ENCODE measurements around the gene STXBP5.

DNA sequence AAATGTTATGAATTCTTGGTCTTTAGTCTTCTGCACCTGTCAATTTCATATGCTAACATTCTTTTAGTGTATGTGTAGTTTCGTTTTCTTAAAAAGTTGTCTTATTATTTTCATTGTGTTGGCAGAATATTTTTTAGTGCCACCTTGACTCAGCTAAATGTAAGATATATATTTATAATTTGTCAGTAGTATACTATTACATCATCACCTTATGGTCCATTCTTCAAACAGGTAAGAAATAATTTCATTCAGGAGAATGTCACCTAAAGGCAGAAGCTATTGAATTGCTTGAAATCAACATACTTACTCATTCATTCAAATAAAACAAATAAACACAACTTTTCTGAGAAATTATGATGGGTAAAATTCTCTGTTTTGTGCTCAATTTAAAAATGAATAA is 3.5 kb upstream of the STXBP5 start:
- TF ChIP-seq, protein P1, sequence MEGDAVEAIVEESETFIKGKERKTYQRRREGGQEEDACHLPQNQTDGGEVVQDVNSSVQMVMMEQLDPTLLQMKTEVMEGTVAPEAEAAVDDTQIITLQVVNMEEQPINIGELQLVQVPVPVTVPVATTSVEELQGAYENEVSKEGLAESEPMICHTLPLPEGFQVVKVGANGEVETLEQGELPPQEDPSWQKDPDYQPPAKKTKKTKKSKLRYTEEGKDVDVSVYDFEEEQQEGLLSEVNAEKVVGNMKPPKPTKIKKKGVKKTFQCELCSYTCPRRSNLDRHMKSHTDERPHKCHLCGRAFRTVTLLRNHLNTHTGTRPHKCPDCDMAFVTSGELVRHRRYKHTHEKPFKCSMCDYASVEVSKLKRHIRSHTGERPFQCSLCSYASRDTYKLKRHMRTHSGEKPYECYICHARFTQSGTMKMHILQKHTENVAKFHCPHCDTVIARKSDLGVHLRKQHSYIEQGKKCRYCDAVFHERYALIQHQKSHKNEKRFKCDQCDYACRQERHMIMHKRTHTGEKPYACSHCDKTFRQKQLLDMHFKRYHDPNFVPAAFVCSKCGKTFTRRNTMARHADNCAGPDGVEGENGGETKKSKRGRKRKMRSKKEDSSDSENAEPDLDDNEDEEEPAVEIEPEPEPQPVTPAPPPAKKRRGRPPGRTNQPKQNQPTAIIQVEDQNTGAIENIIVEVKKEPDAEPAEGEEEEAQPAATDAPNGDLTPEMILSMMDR (conservative IDR thresholded peaks at IDR 0.05; ENCODE audit: low read depth, low read length): no peak
- no peak for TF ChIP-seq POLR2A (IDR thresholded peaks at IDR 0.05; ENCODE audit: low read depth, low read length)
- no peak for TF ChIP-seq MXI1 (IDR thresholded peaks at IDR 0.05; ENCODE audit: borderline replicate concordance, low read depth, low read length)
- no peak for TF ChIP-seq BHLHE40 (IDR thresholded peaks at IDR 0.05; ENCODE audit: low read depth, low read length)
- TF ChIP-seq CEBPB (IDR thresholded peaks at IDR 0.05; ENCODE audit: low read depth, low read length): 0 out of 2 replicates have a peak, but pooled peaks have one; percentile 22
- TF ChIP-seq MAZ (IDR thresholded peaks at IDR 0.05; ENCODE audit: borderline replicate concordance, low read depth, low read length): no peak
- TF ChIP-seq RAD21 (IDR thresholded peaks at IDR 0.05; ENCODE audit: low read length): no peak
- TF ChIP-seq, protein P2, sequence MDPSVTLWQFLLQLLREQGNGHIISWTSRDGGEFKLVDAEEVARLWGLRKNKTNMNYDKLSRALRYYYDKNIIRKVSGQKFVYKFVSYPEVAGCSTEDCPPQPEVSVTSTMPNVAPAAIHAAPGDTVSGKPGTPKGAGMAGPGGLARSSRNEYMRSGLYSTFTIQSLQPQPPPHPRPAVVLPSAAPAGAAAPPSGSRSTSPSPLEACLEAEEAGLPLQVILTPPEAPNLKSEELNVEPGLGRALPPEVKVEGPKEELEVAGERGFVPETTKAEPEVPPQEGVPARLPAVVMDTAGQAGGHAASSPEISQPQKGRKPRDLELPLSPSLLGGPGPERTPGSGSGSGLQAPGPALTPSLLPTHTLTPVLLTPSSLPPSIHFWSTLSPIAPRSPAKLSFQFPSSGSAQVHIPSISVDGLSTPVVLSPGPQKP (IDR thresholded peaks at IDR 0.05; ENCODE audit: borderline replicate concordance, low read depth, low read length): no peak
- TF ChIP-seq RFX5 (IDR thresholded peaks at IDR 0.05; ENCODE audit: low read depth, low read length): no peak
- no peak for TF ChIP-seq FOS (IDR thresholded peaks at IDR 0.05; ENCODE audit: low read depth, low read length)
- TF ChIP-seq RCOR1 (IDR thresholded peaks at IDR 0.05; ENCODE audit: insufficient replicate concordance, low read length): no peak
- TF ChIP-seq, protein P3, sequence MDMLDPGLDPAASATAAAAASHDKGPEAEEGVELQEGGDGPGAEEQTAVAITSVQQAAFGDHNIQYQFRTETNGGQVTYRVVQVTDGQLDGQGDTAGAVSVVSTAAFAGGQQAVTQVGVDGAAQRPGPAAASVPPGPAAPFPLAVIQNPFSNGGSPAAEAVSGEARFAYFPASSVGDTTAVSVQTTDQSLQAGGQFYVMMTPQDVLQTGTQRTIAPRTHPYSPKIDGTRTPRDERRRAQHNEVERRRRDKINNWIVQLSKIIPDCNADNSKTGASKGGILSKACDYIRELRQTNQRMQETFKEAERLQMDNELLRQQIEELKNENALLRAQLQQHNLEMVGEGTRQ (IDR thresholded peaks at IDR 0.05; ENCODE audit: low read depth, low read length): no peak
- TF ChIP-seq CHD1 (IDR thresholded peaks at IDR 0.05; ENCODE audit: low read depth, low read length): no peak

Measured in IMR-90 (cell line).